ENCODE results near the gene ERGIC1. TPM values are rescaled to one million over a fixed set of nuclear protein-coding genes. Genes with fewer than 3 reads are reported as not detected.

The ERGIC1 gene
- total RNA-seq, 1 experiment from 2014 or later: 77.0 TPM

GRCh38 chr5:172867761-172868435 is 33.8 kb downstream of the ERGIC1 start:
- H3K27me3 Mint-ChIP-seq (ENCODE audit: low read depth): no peaks in the 10 kb centered on the region; the same call in 1 of the 2 replicates
- no peak for DNase-seq
- no peak overlapping the region for H3K23ac ChIP-seq (ENCODE audit: insufficient read length, low read depth, low read length)
- no peak overlapping the region for H3K56ac ChIP-seq (ENCODE audit: insufficient read length, low read depth, low read length)
- peaks cover 0 to 7% (median 0%) of the 10 kb centered on the region in 3 experiments; a peak in 3 of 7 replicates for H3K36me3 Mint-ChIP-seq (ENCODE audit: insufficient read depth in 1 of 3, low read depth in 3 of 3)
- H3K27ac ChIP-seq (ENCODE audit: insufficient read length, low read depth, low read length): no peak overlapping the region
- H3K79me1 ChIP-seq (ENCODE audit: insufficient read depth, low read depth, low read length, poor library complexity, severe bottlenecking): no peaks in the 10 kb centered on the region
- no peak overlapping the region for H2BK12ac ChIP-seq (ENCODE audit: insufficient read length, low read depth, low read length)
- no peaks in the 10 kb centered on the region for H3K23me2 ChIP-seq (ENCODE audit: insufficient read length, low read depth, low read length, poor library complexity, severe bottlenecking)
- H3K79me2 ChIP-seq (ENCODE audit: insufficient read depth, low read length): peaks cover 1% of the 10 kb centered on the region; the same call in 1 of the 2 replicates
- H4K91ac ChIP-seq (ENCODE audit: insufficient read length, low read depth, low read length): no peak overlapping the region
- H3K9me3 ChIP-seq (ENCODE audit: control insufficient read depth, low read depth, low read length): no peaks in the 10 kb centered on the region
- peaks cover 52 to 55% of the 10 kb centered on the region in 2 experiments for H3K4me1 Mint-ChIP-seq
- H3K4me3 Mint-ChIP-seq: no peak overlapping the region; a peak in 1 of 5 replicates
- H4K20me1 ChIP-seq (ENCODE audit: control insufficient read depth, insufficient read depth, insufficient read length): no peaks in the 10 kb centered on the region
- H4K5ac ChIP-seq (ENCODE audit: insufficient read length, low read depth, low read length): no peak overlapping the region
- no peaks in the 10 kb centered on the region for H3K27me3 ChIP-seq (ENCODE audit: insufficient read depth, low read length)
- no peak overlapping the region for H2BK5ac ChIP-seq (ENCODE audit: insufficient read length, low read length)
- TF ChIP-seq, protein P1, sequence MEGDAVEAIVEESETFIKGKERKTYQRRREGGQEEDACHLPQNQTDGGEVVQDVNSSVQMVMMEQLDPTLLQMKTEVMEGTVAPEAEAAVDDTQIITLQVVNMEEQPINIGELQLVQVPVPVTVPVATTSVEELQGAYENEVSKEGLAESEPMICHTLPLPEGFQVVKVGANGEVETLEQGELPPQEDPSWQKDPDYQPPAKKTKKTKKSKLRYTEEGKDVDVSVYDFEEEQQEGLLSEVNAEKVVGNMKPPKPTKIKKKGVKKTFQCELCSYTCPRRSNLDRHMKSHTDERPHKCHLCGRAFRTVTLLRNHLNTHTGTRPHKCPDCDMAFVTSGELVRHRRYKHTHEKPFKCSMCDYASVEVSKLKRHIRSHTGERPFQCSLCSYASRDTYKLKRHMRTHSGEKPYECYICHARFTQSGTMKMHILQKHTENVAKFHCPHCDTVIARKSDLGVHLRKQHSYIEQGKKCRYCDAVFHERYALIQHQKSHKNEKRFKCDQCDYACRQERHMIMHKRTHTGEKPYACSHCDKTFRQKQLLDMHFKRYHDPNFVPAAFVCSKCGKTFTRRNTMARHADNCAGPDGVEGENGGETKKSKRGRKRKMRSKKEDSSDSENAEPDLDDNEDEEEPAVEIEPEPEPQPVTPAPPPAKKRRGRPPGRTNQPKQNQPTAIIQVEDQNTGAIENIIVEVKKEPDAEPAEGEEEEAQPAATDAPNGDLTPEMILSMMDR (conservative IDR thresholded peaks at IDR 0.05): no peak
- no peak overlapping the region for H2BK120ac ChIP-seq (ENCODE audit: low read depth, low read length, poor library complexity, severe bottlenecking)
- no peak overlapping the region for H3K4ac ChIP-seq (ENCODE audit: low read depth, low read length)
- no CpG with 5 or more reads among the region's 11 CpGs for WGBS (ENCODE audit: extremely low coverage, insufficient read length, low lambda C conversion rate)
- H3K4me1 ChIP-seq (ENCODE audit: insufficient read depth, low read length): peaks cover 7% of the 10 kb centered on the region
- H2BK15ac ChIP-seq (ENCODE audit: low read depth, low read length): no peak overlapping the region
- H3K14ac ChIP-seq (ENCODE audit: insufficient read depth, low read length): no peak overlapping the region
- no peak overlapping the region; a peak in 1 of 7 replicates for H3K27ac Mint-ChIP-seq
- no peak overlapping the region for H3K18ac ChIP-seq (ENCODE audit: insufficient read length, low read depth, low read length)
- no peak overlapping the region for H4K8ac ChIP-seq (replicated peaks; ENCODE audit: insufficient read length, low read depth, low read length)
- H3T11ph ChIP-seq (ENCODE audit: low read length): no peak overlapping the region
- no peak overlapping the region for H3K9ac ChIP-seq (ENCODE audit: extremely low read depth, insufficient read length, low read length)
- H3K9me3 Mint-ChIP-seq: no peaks in the 10 kb centered on the region
- H3K4me2 ChIP-seq (ENCODE audit: insufficient read depth, insufficient read length, low read length): no peak overlapping the region
- H2AFZ ChIP-seq (ENCODE audit: low read length): no peak overlapping the region
- no peak overlapping the region for H2BK20ac ChIP-seq (ENCODE audit: low read depth, low read length, poor library complexity, severe bottlenecking)
- no peak overlapping the region for H2AK5ac ChIP-seq (ENCODE audit: insufficient read length, low read length)

All from H9 (cell line).